Stomach (tissue), 9 donors: ENCODE results near the gene ENPP4. TPM values are rescaled to one million over a fixed set of nuclear protein-coding genes. Genes with fewer than 3 reads are reported as not detected.

Experiments used
- DNase-seq, 2 donors: peaks; one replicate each; pipeline versions ENCODE4 v3.0.0 to v3.0.0-alpha.2; 2013 to 2019
- H3K27ac ChIP-seq, 5 donors: fragments of 200-600 bp in 4 of 5; sonication (generic) in 4 of 5; one replicate each; pipeline ENCODE4 v1.5.1; 2013 to 2019; ENCODE audit warnings: mild to moderate bottlenecking in 1 of 5, moderate library complexity in 1 of 5
- H3K27me3 ChIP-seq, 3 donors: fragments of 200-600 bp; sonication (generic); one replicate each; pipeline ENCODE4 v1.5.1; 2017 to 2019; ENCODE audit warnings: mixed run types in 1 of 3
- H3K36me3 ChIP-seq, 4 donors: fragments of 200-600 bp; sonication (generic); 1 replicate in 3 of 4; 2 replicates in 1 of 4; pipeline ENCODE4 v1.5.1; 2016 to 2019
- H3K4me1 ChIP-seq, 4 donors: fragments of 200-600 bp; sonication (generic); one replicate each; pipeline ENCODE4 v1.5.1; 2016 to 2019
- H3K4me3 ChIP-seq, 4 donors: fragments of 200-600 bp; sonication (generic) in 3 of 4; one replicate each; pipeline ENCODE4 v1.5.1; 2016 to 2019; ENCODE audit warnings: mild to moderate bottlenecking in 1 of 4
- H3K9me3 ChIP-seq, 4 donors: fragments of 200-600 bp; sonication (generic); one replicate each; pipeline ENCODE4 v1.5.1; 2016 to 2019
- EP300 ChIP-seq: sonication (generic); formaldehyde crosslinking; IDR thresholded peaks from one replicate; pipeline ENCODE4 v1.6.1; 2017; ENCODE audit warnings: antibody characterized with exemption
- POLR2A ChIP-seq, 4 donors: fragments of 450-650 bp; IDR thresholded peaks; one replicate each; pipeline ENCODE4 v1.6.1; 2016; ENCODE audit warnings: antibody characterized with exemption in 4 of 4, control low read depth in 2 of 4, mild to moderate bottlenecking in 1 of 4, moderate library complexity in 1 of 4
- POLR2AphosphoS5 ChIP-seq, 3 donors: sonication (generic); formaldehyde crosslinking; IDR thresholded peaks; one replicate each; pipeline ENCODE4 v1.6.1; 2016; ENCODE audit warnings: antibody characterized with exemption in 3 of 3
- WGBS, 5 donors: extraction: QIAGEN DNeasy Blood & Tissue Kit in 3 of 5; methylation state at CpG; one replicate each; pipeline versions ENCODE4 v1.1.5 to v1.1.7; 2013 to 2018; 5-methylcytosine and 5-hydroxymethylcytosine counted together
- intact Hi-C: fragments of 100-400 bp; cut with DNase I; formaldehyde crosslinking; loops from one replicate; pipeline ENCODE4 v1.15.1; 2023; ENCODE audit warnings: low total_unique reads
- polyA plus RNA-seq, 3 donors: library from polyadenylated mRNA; stranded (reverse); fragments of 200-250 nt; gene quantifications; one replicate each; pipeline ENCODE4 v1.2.3, GENCODE V29; 2013
- total RNA-seq, 5 donors: library from RNA; depleted of rRNA; stranded (reverse); fragments of >200 nt; gene quantifications; one replicate each; pipeline versions ENCODE4 v1.1.0 to v1.2.3, GENCODE V29; 2014 to 2016
- TF ChIP-seq, protein P1 (sequence below), 7 experiments: fragments of 450-650 bp in 4 of 7; fragments of 200-600 bp in 3 of 7; sonication (generic) in 3 of 7; IDR thresholded peaks; one replicate each; pipeline ENCODE4 v1.5.1; 2016 to 2019; ENCODE audit warnings: antibody characterized with exemption in 7 of 7, control low read depth in 2 of 7, mild to moderate bottlenecking in 1 of 7
- donor health status: healthy with polysubstance abuse.
- donor health status: Bipolar disorder and iron deficiency.
- donor health status: healthy.

ENPP4 gene
- total and polyA plus RNA-seq, 8 donors = 2.3 to 24.6 (median 6.4) TPM

DNA sequence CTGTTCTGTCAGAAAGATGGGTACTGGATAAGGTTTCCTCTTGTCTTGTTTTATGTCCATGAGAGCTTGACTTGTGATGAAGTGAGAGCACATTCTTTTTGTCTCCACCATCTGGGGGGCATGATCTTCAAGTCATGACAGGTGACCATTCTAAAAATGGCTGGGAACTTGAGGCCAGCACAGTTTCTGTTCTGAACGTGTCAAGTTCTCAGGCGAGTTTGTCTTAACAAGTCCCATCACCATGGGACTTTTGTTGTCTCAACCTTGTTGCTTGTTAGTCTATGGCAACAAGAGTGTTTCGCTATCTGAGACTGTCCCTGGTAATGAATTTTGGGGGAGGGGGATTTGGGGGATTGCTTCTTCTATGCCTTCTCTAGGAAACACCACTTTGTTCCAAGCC, 25.6 kb upstream of the ENPP4 start:
- no peak overlapping the region for H3K4me3 ChIP-seq
- WGBS, 5 donors = 73 to 98% (median 93%) methylated on average over 3 of the region's 3 CpGs
- H3K4me1 ChIP-seq = peaks cover 0 to 6% (median under 1%) of the 10 kb centered on the region in 4 donors
- H3K9me3 ChIP-seq = peaks cover 0 to 13% (median 6%) of the 10 kb centered on the region in 4 donors
- no peaks in the 10 kb centered on the region for H3K27me3 ChIP-seq
- intact Hi-C loops = no loop called here
- DNase-seq = no peak
- H3K36me3 ChIP-seq = no peaks in the 10 kb centered on the region
- no peak for TF ChIP-seq POLR2A (IDR thresholded peaks at IDR 0.05)
- TF ChIP-seq POLR2AphosphoS5 (IDR thresholded peaks at IDR 0.05) = no peak
- TF ChIP-seq EP300 = no peak
- TF ChIP-seq, protein P1, sequence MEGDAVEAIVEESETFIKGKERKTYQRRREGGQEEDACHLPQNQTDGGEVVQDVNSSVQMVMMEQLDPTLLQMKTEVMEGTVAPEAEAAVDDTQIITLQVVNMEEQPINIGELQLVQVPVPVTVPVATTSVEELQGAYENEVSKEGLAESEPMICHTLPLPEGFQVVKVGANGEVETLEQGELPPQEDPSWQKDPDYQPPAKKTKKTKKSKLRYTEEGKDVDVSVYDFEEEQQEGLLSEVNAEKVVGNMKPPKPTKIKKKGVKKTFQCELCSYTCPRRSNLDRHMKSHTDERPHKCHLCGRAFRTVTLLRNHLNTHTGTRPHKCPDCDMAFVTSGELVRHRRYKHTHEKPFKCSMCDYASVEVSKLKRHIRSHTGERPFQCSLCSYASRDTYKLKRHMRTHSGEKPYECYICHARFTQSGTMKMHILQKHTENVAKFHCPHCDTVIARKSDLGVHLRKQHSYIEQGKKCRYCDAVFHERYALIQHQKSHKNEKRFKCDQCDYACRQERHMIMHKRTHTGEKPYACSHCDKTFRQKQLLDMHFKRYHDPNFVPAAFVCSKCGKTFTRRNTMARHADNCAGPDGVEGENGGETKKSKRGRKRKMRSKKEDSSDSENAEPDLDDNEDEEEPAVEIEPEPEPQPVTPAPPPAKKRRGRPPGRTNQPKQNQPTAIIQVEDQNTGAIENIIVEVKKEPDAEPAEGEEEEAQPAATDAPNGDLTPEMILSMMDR (IDR thresholded peaks at IDR 0.05) = no peak
- H3K27ac ChIP-seq = no peak overlapping the region

DNA sequence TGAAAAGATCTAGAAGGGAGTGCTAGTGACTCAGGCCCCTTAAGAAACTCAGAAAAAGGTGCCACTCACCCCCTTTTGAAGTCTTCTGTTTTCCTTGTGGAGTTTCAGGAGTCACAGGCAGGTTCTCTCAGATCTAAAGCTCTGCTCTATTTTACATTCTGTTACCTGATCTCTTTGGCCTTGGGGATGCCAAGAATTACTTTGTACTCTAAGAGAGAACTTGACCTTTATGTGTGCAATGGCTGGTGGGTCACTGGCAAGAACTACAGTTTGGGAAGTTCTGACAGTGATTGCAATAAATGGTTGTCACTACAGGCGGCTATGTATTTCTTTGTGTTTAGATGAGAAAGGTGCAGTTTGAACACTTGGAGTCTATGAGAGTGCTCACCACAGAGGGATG, 24.2 kb upstream of the ENPP4 start:
- H3K27me3 ChIP-seq = no peaks in the 10 kb centered on the region
- TF ChIP-seq EP300 = no peak
- TF ChIP-seq POLR2A (IDR thresholded peaks at IDR 0.05) = no peak
- TF ChIP-seq, protein P1 (IDR thresholded peaks at IDR 0.05) = no peak
- no peak for TF ChIP-seq POLR2AphosphoS5 (IDR thresholded peaks at IDR 0.05)
- 33 to 94% (median 50%) methylated on average over 1 of the region's 1 CpG for WGBS, 5 donors
- no peaks in the 10 kb centered on the region for H3K4me1 ChIP-seq
- H3K9me3 ChIP-seq = peaks cover 0 to 13% (median 6%) of the 10 kb centered on the region in 4 donors
- intact Hi-C loops = no loop called here
- H3K4me3 ChIP-seq = no peak overlapping the region
- H3K36me3 ChIP-seq = no peaks in the 10 kb centered on the region
- no peak overlapping the region for H3K27ac ChIP-seq
- DNase-seq = no peak

DNA sequence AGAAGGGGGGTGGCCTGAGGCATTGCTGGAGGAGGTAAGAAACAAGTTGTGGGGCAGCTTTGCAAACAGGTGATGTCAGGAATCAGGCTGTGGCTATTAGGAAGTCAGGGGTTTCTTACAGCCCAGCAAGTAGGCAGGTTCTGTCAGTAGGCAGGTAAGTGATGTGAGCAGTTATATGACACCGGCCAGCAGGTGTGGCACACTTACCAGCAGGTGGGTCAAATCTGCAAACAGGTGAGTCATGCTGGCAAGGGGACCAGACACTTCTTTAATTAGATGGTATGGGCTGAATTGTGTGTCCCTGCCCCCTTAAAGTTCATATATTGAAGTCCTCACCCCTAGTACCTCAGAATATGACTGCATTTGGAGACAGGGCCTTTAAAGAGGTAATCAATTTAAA, 16.4 kb upstream of the ENPP4 start:
- Histone ChIP-seq H3K4me3 (no peak overlapping the region), H3K4me1 (no peaks in the 10 kb centered on the region), H3K27ac (no peak overlapping the region), H3K27me3 (no peaks in the 10 kb centered on the region), H3K9me3 (no peaks in the 10 kb centered on the region), H3K36me3 (no peaks in the 10 kb centered on the region)
- intact Hi-C loops = no loop called here
- TF ChIP-seq POLR2A (IDR thresholded peaks at IDR 0.05) (no peak), EP300 (no peak), POLR2AphosphoS5 (IDR thresholded peaks at IDR 0.05) (no peak)
- TF ChIP-seq, protein P1 (IDR thresholded peaks at IDR 0.05) = no peak
- DNase-seq = peak in 1 of 2 donors; percentile 67
- WGBS, 5 donors = 59 to 83% (median 78%) methylated on average over 1 of the region's 1 CpG

DNA sequence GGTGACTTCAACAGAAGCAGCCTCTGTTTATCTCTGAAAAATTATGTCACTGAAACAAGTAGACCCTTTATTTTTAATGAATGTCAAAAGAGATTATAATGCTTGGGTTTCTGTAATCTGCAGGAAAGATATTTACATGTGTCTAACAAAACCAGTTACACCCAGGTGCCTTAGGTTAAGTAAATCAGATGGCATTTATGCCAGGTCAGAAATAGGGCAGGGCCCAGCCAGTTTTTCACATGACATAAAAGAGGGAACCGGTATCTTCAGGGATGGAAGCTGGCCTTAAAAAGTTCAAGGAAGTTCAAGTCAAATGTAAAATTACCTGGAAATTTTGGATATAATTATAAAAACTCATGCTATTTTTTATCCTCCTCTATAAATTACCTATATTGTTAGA, 14.2 kb upstream of the ENPP4 start:
- no peak overlapping the region for H3K4me3 ChIP-seq
- H3K4me1 ChIP-seq = no peaks in the 10 kb centered on the region
- intact Hi-C loops = no loop called here
- no peaks in the 10 kb centered on the region for H3K27me3 ChIP-seq
- TF ChIP-seq POLR2AphosphoS5 (IDR thresholded peaks at IDR 0.05) (no peak), POLR2A (IDR thresholded peaks at IDR 0.05) (no peak), EP300 (no peak)
- TF ChIP-seq, protein P1 (IDR thresholded peaks at IDR 0.05) = no peak
- H3K36me3 ChIP-seq = no peaks in the 10 kb centered on the region
- H3K27ac ChIP-seq = no peak overlapping the region
- DNase-seq = no peak
- no peaks in the 10 kb centered on the region for H3K9me3 ChIP-seq
- WGBS, 5 donors = 50 to 76% (median 61%) methylated on average over 1 of the region's 1 CpG
